WI38 (cell line): ENCODE results near the gene CES3.
"Not testable (repeated sequence)": the region's sequence is repeated elsewhere in the genome, so short reads cannot be mapped to it uniquely, and the experiment has no call there.

Experiments used
- H3K4me3 ChIP-seq: 2 replicates; pipeline ENCODE4 v1.5.1; 2011; ENCODE audit warnings: low read depth, mild to moderate bottlenecking, control low read depth, low read length
- TF ChIP-seq, protein P1 (sequence below): IDR thresholded peaks from 2 replicates; pipeline ENCODE4 v1.5.1; 2012; ENCODE audit warnings: low read depth, mild to moderate bottlenecking, control low read depth, low read length

Gene CES3

GRCh38 chr16:66988197-66988788 lies 27.2 kb downstream of the CES3 start, which contains the start of gene CES4A:
Gene CES4A, plus strand, starts transcription at chr16:66988589. Its CDS starts 184 bp downstream, at chr16:66988773.
- no peak within 1 kb of the TSS for H3K4me3 ChIP-seq
- TF ChIP-seq, protein P1, sequence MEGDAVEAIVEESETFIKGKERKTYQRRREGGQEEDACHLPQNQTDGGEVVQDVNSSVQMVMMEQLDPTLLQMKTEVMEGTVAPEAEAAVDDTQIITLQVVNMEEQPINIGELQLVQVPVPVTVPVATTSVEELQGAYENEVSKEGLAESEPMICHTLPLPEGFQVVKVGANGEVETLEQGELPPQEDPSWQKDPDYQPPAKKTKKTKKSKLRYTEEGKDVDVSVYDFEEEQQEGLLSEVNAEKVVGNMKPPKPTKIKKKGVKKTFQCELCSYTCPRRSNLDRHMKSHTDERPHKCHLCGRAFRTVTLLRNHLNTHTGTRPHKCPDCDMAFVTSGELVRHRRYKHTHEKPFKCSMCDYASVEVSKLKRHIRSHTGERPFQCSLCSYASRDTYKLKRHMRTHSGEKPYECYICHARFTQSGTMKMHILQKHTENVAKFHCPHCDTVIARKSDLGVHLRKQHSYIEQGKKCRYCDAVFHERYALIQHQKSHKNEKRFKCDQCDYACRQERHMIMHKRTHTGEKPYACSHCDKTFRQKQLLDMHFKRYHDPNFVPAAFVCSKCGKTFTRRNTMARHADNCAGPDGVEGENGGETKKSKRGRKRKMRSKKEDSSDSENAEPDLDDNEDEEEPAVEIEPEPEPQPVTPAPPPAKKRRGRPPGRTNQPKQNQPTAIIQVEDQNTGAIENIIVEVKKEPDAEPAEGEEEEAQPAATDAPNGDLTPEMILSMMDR: no peak

DNA sequence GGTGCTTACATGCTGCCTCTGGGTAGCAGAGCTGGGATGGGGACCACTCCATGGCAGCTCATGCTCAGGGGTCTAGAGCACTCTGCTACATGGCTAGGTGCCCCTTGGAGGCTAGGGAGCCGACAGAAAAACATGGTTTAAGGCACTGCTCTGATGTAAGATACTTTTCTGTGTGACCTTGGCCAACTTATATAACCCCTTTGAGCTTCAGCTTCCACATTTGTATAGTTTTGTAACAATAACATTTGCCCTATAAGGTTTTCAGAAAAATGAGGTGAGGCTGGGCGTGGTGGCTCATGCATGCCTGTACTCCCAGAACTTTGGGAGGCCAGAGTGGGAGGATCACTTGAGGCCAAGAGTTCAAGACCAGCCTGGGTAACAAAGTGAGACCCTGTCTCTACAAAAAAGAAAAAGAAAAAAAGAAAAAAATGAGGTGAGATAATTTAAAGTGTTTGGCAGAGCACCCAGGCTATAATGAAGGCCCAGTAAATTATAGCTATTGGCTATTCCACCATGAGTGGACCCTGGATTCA lies 30.5 kb downstream of the CES3 start:
- TF ChIP-seq, protein P1: no peak
- no peak overlapping the region for H3K4me3 ChIP-seq

- not testable (repeated sequence) for H3K4me3 ChIP-seq
Measured at GRCh38 chr16:66993558-66993957, 32.5 kb downstream of the CES3 start.

- TF ChIP-seq, protein P1: no peak
- H3K4me3 ChIP-seq: no peak overlapping the region
Measured at GRCh38 chr16:66996324-66996982, 35.4 kb downstream of the CES3 start.

GRCh38 chr16:66996983-66997358 lies 35.9 kb downstream of the CES3 start:
- no peak overlapping the region for H3K4me3 ChIP-seq
- TF ChIP-seq, protein P1: no peak

DNA sequence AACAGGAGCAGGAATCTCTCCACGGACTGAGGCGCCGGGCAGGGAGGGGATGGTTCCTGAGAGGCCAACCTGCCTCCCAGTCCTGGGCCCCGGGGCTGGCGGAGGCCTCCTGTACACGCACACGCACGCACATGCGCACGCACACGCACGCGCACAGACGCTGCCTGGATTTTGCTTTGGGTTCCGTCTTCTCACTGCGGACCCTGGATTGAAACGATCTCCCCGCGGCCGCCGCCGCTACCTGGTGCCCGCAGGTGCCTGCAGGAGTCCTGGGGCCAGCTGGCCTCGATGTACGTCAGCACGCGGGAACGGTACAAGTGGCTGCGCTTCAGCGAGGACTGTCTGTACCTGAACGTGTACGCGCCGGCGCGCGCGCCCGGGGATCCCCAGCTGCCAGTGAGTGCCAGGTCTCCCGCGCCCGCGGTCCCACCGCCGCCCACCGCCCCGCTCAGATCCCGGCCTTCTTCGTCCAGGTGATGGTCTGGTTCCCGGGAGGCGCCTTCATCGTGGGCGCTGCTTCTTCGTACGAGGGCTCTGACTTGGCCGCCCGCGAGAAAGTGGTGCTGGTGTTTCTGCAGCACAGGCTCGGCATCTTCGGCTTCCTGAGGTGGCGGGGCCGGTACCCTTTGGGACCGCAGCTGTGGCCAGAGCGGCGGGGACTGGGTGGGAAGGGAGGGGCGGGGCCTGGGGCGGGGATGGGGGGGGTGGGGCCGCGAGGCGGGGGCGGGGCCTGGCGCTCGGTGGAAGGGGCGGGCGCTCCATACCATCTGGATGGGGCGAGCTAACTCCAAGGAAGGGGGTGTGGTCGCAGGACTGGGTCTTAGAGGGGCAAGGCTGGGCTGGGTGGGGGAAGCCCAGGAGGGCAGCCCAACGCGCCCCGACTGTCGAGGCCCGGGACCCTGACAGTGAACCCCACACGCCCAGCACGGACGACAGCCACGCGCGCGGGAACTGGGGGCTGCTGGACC lies 39.6 kb downstream of the CES3 start:
- TF ChIP-seq, protein P1: no peak
- H3K4me3 ChIP-seq: peak overlapping the region; percentile 52

DNA sequence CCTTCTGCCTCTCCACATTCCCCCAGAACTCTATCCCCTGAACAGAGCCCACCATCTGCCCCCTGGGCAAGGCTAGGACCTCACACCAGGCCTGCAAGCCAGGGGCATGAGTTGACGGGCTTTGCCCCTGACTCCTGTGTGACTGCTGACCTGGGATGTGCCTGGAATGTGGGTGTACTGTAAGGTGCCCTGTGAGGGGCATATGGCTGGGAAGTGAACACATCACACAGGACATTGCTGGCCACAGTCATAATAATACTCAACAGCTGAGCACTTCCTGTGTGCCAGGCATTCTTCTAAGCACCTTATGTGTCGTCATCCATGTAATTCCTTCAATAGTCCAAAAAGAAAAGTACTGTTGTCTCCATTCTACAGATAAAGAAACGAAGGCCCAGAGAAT lies 40.7 kb downstream of the CES3 start:
- TF ChIP-seq, protein P1: no peak
- no peak overlapping the region for H3K4me3 ChIP-seq
